Measurements from ENCODE around the gene PLCH2.

Gene PLCH2

DNA sequence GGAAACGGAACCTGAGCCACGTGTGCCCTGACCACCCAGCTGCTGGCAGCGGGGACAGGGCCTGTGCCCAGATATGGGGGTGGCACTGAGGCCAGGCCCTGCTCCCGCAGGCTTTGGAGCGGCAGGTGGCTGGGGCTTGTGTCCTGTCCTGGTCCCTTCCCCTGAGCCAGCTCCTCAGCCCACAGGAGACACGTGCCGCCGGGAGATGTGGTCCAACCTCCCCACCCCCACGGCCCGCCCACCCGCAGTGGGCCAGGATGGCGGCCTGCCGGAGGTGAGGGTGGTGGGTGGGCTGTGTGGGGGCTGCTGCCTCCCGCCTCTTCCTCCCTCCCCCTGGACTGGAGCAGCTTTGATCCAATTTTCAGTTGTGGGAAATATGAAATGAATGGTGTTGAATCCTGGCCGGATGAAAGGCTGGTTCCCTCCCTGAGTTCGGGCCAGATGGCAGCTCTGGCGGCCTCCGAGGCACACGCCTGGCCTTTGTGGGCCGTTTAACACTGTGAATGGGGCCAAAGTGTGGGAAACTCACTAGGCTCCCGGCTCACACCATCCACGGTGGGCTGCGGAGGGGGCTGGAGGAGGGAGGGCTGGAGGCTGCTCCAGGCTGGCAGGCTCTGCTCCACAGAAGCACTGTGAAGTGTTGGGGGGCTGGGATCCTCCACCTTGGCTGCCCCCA is 56.5 kb downstream of the PLCH2 start:
- no peak for FAIRE-seq

DNA sequence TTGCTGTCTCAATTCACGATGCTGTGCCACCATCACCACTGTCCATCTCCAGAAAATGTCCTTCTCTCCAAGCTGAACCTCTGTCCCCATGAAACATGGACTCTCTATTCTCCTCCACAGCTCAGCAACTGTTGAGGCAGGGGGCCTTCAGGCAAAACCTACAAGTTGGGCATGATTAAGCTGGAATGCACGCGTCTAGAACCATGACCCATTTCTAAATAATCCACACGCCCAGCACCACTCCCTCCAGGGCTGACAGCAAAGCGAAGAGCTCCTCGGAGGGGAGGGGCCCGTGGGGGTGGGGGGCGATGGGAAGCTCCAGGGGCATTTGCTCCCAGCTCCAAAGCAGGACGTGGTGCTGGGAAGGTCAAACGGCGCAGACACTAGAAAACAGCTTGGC is 57.3 kb downstream of the PLCH2 start:
- no peak for FAIRE-seq

DNA sequence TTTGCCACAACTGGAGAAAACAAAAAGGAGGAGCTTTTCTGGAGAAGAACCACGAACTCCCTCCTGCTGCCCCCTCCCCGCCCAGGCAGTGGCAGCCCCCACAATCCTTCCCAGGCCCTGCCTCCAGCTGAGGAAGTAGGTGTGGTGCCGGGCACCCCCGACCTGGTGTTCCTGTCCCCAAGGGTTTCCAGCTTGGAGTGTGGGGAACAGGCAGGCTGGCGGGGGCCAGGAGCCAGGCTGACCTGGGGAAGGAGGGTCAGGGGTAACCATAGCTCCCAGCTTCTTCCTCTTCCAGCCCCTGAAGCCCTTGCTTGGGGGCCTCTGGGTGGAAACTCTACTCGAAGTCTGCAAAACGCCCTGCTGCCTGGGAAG is 58.2 kb downstream of the PLCH2 start:
- FAIRE-seq: no peak

DNA sequence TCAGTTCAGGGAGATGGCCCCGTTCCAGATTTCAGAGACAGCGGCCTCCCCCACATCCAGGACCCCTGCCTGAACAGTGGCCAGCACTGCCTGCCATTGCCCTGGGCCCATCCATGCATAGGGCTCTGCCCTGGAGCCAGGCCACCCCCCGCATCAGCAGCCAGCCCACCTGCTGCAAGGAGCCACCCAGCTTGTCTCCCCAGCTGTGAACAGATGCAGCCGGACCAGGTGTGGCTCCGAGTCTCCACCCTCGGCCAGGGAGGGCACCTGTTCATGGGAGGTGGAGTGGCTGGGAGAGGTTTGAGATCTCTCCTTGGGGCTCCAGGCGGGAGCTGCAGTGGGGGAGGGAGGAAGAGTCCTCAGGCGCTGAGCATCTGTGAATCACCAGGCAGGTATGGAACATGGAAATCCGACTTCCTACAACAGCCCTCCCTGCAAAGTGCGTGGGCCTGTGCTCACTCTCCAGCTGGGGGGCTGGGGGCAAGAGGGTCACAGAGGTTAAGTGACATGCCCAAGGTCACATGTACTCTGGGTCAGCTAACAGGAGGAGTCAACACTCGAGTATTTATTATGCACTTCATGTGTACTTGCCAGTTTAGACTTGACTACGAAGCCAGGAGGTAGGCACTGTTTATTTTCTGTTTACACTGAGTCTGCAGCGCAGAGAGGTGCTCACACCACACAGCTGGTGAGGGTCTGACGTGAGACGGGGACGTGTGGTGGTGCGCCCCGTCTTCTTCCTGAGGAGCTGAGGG is 58.8 kb downstream of the PLCH2 start:
- no peak for FAIRE-seq

DNA sequence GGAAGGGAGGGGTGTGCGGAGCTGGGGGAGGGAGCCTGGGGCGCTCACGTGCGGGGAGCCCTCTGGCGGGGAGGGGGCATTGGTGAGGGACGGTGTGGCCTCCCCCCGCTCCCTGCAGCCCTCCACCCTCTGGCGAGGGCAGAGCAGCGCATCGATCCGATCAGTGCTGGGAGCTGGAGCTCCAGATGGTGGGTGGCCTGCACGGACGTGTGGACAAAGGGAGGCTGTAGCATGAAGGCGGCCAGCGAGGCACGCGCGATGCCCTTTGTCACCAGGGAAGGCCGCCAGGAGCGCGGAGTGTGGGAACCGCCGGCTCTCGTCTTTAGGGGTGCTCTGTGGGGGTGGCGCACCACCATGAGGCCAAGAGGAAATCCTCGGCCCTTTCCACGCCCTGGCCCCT is 59.4 kb downstream of the PLCH2 start:
- FAIRE-seq: no peak

DNA sequence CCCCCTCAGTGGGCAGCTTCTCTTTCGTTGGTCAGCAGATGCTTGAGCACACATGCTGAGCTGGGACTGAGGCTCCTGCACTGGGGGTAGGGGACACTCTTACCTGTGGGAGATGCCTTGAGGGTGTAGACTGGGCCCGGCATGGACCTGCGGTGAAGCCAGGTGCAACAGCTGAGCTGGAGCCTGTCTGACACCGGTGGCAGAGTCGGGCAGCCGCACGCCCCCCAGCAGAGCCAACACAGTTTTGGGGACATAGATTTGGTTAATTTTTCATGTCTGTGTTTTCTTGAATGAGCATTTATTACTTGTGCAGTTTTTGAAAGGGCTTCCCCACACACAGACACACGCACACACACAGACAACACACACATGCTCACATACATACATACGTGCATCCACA is 59.9 kb downstream of the PLCH2 start:
- no peak for FAIRE-seq

DNA sequence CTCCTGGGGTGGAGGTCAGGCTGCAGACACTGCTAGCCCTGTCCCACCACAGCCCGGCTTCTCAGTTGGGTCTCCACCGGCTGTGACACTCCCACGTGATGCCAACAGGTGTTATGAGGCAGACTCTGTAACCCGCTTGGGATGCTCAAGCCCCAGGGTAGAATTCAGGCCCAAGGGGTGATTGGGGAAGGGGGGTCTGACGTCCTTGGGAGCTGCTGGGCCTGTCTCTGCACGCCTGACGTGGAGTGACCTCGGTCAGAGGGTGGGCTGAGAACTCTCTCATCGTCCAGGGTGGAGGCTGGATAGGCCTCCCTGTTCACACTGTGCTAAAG is 61.7 kb downstream of the PLCH2 start:
- no peak for FAIRE-seq

DNA sequence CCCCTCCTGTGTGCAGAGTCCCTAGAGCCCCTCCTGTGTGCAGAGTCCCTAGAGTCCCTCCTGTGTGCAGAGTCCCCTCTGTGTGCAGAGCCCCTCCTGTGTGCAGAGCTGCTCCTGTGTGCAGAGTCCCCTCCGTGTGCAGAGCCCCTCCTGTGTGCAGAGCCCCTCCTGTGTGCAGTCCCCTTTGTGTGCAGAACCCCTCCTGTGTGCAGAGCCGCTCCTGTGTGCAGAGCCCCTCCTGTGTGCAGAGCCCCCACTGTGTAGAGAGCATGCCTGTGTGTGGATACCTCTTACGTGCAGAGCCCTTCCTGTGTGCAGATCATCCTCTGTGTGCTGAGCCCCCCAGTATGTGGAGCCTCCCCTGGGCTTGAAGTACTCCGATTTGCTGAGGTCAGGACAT is 62.3 kb downstream of the PLCH2 start:
- no peak for FAIRE-seq

DNA sequence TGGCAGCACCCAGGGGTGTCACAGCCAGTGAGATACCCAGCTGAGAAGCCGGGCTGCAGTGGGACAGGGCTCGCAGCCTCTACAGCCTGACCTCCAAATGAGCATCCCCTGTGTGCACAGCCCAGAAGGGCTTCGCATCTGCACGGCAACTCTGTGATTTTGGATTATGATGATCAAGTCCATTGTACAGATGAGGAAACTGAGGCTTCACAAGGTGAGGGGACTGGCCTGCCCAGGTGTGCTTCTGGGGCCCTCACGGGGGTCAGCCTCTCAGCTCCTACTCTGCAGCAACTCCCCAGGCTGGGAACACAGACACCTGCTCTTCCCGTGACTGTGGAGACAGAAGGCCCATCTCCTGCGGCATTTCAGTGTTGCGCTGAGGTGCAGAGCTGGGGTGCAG is 62.8 kb downstream of the PLCH2 start:
- no peak for FAIRE-seq

DNA sequence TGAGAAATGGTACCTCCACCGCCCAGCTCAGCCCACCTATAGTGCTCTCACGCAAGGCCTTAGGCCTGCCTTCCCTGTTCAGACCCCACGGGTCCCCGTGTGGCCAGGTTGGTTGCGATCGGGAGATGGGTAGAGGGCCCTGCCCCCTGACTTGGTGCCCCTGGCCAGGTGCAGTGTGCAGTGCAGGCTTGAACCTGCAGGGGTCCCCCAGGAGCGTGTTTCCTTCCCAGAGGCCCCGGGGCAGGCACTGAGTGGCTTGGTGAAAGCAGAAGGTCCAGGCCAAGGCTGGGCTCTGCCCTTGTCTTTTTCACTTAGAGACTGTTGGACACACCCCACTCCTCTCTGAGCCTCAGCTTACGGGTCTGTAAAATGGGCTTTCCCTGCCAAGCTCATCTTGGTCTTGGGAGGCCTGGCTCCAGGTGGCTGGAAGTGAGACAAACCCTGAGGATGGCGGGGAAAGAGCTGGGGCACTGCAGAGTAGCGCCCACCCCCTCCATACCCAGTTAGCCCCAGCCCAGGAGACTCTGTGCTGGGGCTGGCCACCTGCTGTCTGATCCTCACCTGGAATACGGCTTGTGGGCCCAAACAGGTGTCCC is 63.3 kb downstream of the PLCH2 start:
- no peak for FAIRE-seq

DNA sequence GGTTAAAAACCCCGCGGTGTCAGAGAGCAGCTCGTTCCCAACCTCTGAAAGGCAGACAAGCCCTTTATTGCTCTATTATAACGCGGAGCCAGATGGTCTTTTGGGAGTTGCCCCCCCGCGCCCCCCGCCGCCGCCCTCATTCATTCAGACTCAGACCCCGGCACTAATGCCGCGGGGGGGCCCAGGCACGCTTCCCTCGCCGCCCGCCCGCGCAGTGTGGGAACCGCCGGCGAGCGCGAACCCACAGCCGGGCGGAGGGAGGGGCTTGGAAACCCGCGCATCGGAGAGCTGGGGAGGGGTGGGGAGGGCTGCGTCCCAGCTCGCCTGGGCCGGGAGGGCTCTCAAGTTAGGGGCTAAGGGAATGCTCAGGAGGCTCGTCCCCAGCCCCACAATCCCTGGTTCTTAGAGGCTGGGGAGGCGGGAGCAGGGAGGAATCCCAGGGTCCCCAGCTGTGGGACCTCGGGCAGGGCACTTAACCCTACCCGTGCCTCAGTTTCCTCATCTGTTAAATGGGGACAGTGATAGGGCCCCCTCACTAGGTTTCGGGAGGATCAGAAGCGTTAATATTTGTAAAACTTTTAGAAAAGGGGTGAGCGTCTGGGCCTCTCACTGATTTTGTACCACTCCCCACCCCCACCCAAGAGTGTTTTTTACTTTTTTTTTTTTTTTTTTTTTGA is 64.9 kb downstream of the PLCH2 start:
- FAIRE-seq: no peak

DNA sequence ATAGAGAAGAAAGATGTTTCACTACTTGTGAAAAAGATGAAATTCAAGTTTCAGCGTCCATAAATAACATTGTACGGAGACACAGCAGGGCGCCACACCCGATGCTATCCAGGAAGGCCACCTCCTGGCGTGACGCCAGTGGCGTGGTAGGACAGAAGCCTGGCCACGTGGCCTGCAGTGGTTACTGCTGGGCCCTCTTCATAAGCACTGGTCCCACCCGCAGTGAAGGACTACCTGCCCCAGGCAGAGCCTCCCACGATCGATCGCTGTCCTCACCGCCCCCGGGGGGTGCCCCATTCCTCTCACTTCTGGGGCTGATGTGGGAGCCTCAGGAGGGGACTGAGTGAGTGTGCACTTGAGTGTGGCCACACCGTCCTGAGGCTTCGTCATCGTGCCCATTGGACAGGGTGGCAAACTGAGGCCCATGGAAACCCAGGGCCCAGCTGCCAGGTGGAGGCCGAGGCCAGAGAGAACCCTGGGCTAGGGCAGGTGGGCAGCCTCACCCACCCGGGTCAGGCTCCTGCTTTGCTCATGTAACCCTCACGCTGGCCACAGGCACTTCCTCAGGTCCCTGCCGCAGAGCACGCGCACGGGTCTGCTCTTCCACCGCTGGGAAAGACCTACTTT is 65.6 kb downstream of the PLCH2 start:
- no peak for FAIRE-seq

DNA sequence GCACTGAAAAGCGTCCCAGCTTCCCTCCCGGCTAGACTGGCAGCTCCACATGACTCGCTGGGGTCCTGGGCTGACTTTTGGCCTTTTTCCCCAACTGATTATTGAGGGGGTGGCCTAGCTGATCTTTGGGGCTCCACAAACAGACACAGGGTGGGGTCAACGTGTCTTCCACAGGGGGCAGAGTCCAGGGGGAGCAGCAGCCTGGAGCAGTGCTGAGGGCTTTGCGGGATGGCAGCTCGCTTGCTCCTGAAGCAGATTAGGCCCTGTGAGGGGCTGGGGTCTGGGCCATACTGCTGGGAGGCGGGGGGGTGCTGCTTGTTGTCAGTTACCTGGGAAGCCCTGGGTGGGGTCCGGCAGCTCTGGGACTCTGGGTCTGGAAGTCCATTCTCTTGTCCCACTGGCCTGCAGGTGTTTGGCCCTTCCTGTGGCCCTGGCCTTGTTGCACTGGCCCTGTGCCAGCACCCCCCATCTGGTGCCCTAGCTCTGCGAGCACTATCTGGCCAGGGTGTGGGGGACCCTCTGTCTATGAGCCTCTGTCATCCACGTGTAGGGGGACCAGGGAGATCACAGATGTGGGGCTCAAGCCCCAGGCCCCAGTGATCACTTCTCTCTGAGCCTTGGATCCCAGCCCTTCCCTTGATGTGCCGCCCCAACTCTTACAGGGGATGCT is 66.3 kb downstream of the PLCH2 start:
- no peak for FAIRE-seq

DNA sequence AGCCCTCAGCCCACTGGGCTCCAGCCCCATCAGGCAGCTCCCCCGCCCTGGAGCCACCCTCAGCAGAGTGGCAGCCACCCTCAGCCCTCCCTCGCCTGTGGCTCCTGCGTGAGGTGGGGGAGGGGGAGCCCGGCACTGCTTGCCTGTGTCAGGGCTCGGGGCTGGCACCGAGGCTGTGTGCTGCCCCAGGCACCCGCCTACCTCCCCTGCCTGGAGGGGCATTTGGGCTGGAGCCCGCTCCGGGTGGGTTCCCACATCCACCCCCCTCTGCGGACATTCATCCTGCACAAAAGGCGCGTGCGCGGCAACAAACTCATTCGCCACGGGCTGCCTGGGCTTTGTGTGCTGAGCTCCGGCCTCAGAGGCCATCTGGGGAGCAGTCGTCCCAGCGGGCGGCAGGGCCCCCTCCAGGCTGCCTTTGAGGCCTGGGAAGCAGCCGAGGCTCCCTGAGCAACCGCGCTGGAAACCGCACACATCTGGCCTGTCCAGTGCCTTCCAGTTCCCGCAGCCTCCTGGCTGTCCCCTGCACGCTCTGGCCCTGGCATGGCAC is 67.5 kb downstream of the PLCH2 start:
- no peak for FAIRE-seq

DNA sequence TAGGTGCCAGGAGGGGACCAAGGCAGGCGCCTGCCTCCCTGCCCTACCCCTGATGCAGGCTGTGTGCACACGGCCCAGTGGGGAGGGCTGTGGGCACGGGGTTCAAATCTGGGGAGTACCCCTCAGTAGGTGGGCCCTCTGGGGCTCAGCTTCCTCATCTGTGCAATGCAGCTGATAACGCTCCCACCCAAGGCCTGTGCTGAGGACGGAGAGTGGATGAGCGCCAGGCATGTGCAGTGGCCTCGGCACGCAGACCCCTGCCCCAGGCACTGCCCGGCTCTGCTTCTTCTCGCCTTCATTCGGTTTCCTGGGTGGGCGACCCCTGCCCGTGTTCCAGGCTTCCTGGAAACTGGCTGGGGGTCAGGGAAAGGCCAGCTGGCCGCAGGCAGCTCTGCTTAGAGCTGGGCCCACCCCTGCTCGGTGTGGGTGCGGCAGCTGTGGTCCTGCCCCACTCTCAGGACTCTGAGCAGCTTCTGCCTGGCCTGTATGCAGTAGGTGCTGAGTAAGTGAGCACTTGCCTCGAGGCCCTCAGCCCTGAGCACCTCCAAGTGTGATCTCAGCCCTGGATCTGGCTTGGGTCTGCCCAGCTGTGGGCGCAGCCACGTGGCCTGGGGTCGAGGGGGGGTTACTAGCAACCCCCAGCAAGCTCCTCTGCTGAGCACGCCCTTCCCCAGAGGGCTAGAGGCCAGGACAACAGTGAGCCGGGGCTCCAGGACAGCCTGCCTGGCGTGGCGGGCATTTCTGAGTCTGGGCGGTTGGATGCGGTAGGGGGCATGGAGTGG is 68.2 kb downstream of the PLCH2 start:
- FAIRE-seq: no peak

DNA sequence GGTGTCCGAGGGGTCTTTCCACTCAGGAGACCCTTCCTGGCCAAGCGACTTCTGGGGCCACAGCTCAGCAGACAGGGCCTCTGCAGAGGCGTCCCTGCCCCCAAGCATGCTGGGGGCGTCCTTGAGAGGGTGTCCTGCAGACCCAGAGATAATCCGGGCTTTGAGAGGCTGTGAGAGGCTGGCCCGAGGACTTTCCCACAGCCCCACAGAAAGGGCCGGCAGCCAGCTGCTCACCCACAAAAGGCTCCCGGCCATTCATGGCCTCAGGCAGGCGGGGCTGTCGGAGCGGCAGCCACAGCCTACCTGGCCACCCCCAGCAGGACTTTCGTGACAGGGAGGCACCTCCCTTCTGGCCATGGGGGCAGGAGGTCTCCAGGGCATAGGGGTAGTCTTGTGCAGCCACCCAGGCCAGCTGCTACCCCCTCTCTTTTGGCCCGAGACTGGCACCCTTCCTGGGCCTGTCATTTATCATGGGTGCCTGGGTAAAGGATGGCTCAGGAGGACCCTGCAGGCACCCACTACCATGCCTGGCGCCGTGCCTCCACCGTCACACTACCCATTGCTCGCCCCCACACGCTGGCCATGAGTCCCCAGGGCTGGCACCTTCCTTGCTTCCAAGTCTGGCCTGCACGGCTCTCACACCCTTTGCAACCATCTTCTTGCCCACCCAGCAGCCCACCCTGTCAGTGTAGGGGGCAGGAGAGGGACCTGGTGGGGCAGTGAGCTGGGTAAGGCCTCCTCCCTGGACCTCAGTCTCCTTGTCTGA is 69.0 kb downstream of the PLCH2 start:
- FAIRE-seq: no peak

DNA sequence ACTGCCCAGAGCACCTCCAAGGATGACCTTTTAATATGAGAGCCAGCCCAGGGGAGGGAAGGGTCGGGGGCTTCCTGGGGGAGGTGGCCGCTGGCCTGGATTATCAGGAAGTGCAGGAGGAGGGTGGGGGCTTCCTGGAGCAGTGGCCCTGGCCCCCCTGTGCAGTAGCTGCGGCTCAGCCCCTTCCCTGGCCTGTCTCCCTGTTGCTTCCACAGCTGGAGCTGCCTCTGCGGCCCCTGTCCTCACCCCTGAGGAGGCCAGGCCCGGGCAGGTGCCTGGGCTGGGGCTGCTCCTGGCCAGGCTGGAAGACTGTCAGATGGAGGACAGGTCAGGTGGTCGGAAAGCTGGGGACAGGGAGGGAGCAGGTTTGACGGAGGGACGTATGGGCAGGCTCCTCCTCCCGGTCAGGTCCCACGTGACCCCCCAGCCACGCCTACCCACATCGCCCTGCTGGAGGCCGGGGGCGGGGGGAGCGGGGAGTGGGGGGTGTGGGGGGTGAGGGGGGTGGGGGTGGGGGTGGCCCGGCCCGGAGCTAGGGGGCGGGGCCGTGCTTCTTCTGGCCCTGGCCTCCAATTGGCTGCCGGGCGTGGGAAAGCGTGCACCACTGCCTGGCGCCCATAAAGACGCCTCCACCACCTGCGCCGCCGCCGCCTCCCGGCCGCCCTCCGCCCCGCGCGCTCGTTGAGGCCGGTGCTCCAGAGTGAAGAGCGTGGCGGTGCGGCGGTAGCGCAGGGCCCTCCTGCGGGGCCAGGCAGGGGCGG is 69.8 kb downstream of the PLCH2 start:
- FAIRE-seq: no peak

DNA sequence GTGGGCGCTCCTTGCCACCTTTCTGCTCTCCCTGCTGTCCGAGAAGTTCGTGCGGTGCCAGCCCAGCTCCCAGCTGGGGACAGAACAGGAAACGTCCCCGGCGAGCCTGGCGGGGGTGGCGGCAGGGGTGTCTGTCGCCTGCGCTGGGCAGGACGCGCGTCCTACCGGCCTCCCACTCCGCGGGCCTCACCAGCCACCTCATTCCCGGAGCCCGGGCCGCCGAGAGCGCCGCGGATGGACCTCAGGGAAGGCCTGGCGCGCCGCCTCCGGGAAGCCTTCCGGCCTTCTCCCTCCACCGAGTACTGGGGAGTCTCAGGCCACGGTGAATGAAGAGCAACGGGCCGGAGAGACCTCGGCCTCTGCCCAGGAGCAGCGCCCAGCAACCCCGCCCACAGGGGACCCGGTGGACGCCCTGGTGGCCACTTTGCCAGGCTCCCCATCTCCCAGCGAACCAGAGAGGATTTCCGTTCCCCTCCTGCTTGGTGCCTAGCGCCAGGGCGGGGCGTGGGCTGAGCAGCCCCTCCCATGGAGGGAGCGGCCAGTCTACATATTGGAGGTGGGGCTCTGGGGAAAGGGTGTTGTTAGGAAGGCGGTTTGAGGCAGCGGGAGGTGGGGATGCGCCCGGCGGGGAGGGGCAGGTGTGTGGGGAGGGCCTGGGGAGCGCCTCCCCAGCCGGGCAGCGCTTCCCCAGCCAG is 70.6 kb downstream of the PLCH2 start:
- no peak for FAIRE-seq

DNA sequence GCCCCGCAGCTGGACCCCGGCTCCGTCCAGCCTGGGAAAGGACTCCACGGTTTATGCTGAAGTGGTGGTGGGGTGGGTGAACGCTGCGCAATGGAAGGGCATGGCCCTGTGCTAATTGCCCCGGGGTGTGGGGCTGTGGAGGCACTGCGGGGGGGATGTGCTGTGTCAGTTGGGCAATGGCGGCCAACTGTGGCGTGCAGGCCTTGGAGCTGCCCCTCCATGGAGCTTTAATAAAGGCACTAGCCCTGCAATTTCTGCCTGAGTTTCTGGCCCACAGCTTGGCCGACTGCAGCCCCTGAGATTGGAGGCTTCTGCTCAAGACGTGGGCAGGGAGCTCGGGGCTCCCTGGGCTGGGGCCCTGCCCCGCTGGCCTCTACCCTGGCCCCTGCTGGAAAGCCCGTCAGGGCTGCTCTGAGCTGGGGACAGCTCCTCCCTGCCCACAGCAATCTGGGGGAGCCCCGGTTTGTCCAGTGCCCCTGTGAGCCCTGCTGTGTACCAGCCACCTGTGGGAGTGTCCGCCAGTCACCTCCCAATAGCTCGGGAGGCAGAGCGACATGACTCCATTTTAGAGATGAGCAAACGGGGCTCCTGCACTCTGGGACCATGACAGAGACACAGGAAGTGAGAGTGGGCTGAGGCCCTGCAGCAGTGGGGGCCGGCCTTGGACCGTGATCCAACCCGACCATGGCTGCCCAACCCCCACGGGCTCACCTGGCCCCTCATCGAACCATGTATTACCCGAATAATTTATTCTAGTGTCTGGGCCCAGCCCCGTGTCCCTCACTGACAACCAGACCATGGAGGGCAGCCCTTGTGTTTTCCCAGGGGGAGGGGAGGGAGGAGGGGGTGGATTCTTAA is 71.3 kb downstream of the PLCH2 start:
- no peak for FAIRE-seq
